ENCODE results near the gene SORBS2.
"Not testable (repeated sequence)": the region's sequence is repeated elsewhere in the genome, so short reads cannot be mapped to it uniquely, and the experiment has no call there.

The SORBS2 gene

DNA sequence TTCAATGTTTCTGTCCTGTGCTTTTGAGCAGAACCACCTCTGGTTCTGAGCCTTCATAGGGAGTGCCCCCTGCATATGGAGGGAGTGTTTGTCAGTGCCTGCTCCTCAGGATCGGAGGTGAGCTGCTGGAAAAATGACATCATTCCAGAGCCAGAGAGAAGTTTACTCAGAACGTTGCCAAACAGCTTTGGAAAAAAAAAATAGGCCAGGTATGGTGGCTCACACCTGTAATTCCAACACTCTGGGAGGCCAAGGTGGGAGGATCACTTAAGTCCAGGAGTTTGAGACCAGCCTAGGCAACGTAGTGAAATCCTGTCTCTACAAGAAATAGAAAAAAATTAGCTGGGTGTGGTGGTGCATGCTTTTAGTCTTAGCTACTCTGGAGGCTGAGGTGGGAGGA, 249.5 kb downstream of the SORBS2 start:
- TF ChIP-seq, protein P1, sequence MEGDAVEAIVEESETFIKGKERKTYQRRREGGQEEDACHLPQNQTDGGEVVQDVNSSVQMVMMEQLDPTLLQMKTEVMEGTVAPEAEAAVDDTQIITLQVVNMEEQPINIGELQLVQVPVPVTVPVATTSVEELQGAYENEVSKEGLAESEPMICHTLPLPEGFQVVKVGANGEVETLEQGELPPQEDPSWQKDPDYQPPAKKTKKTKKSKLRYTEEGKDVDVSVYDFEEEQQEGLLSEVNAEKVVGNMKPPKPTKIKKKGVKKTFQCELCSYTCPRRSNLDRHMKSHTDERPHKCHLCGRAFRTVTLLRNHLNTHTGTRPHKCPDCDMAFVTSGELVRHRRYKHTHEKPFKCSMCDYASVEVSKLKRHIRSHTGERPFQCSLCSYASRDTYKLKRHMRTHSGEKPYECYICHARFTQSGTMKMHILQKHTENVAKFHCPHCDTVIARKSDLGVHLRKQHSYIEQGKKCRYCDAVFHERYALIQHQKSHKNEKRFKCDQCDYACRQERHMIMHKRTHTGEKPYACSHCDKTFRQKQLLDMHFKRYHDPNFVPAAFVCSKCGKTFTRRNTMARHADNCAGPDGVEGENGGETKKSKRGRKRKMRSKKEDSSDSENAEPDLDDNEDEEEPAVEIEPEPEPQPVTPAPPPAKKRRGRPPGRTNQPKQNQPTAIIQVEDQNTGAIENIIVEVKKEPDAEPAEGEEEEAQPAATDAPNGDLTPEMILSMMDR (conservative IDR thresholded peaks at IDR 0.05) = no peak
- no peak overlapping the region for H3K27ac ChIP-seq

DNA sequence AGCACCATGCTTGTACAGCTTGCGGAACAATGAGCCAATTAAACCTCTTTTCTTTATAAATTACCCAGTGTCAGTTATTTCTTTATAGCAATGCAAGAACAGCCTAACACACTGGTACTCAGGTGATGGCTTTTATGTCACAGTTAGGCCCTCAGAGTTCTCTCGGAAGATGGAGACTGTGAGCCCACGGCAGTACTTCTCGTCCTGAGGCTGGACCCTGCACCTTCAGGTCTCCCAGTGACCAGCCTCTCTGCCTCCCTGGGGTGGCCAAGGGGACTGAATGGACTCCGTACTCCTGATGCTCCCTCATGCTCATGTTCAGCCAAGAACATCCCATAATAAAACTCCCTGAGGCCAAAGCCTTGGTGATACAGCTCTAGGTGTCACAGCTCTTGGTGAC, 251.7 kb downstream of the SORBS2 start:
- no peak overlapping the region for H3K27ac ChIP-seq

DNA sequence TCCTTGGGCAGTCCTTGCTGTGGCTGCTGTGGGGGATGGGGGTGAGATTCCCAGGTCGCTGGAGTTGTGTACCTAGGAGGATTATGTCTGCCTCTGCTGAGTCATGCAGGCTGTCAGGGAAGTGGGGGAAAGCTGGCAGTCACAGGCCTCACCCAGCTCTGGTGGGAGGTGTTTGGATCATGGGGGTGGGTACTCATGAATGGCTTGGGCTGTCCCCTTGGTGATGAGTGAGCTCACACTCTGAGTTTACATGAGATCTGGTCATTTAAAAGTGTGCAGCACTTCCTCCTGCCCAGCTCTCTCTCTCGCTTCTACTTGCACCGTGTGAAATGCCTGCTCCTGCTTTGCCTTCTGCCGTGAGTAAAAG, 252.1 kb downstream of the SORBS2 start:
- no peak overlapping the region for H3K27ac ChIP-seq
- TF ChIP-seq, protein P1 (conservative IDR thresholded peaks at IDR 0.05) = no peak

More for the DNA sequence above, 251.7 kb downstream of the SORBS2 start:
- TF ChIP-seq, protein P1 (conservative IDR thresholded peaks at IDR 0.05) = no peak

DNA sequence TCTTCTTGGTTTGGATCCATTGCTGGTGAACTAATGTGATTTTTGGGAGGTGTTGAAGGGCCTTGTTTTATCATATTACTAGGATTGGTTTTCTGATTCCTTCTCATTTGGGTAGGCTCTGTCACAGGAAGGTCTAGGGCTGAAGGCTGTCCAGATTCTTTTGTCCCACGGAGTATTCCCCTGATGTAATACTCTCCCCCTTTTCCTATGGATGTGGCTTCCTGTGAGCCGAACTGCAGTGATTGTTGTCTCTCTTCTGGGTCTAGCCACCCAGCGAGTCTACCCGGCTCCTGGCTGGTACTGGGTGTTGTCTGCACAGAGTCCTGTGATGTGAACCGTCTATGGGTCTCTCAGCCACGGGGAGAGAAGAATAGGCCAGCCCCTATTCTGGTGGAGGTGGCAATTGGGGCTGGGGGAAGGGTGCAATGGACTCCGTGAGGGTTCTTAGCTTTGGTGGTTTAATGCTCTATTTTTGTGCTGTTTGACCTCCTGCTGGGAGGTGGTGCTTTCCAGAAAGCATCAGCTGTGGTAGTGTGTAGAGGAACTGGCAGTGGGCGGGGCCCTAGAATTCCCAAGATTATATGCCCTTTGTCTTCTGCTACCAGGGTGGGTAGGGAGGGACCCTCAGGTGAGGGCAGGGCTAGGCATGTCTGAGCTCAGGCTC, 252.6 kb downstream of the SORBS2 start:
- H3K27ac ChIP-seq = not testable (repeated sequence)

DNA sequence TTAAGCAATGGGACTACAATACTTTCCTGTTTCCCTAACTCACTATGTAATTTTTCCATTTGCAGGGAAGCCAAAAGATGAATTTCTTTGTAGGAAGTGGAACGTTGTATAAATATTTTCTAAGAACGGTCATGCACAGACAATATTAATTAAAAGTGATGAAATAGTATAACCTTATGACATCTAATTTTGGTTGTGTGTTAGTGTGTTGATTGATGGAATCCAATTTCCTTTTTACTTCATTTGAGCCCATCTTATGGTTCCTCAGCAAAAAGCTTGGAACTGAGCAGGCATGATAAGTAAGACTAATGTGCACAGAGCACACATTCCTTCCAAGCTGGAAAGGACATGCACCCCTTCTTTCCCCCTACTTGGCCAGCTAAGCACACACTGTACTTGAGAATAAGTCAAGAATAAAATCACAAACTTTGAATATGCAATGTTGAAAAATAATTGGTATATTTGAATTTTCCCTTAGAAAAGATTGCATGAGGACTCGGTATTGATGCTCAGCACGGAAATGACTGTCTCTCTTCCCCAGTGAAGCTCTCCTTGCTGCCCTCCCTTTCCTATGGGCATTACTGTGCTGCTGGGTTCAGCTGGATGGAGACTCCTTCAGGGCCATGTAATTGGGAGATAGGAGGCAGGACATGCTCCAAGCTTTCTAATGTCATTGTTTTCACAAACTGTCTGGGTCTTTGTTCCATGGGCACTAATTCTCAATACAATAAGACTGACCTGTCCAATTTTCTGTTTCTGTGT, 257.4 kb downstream of the SORBS2 start:
- TF ChIP-seq, protein P1 (conservative IDR thresholded peaks at IDR 0.05) = no peak
- no peak overlapping the region for H3K27ac ChIP-seq

DNA sequence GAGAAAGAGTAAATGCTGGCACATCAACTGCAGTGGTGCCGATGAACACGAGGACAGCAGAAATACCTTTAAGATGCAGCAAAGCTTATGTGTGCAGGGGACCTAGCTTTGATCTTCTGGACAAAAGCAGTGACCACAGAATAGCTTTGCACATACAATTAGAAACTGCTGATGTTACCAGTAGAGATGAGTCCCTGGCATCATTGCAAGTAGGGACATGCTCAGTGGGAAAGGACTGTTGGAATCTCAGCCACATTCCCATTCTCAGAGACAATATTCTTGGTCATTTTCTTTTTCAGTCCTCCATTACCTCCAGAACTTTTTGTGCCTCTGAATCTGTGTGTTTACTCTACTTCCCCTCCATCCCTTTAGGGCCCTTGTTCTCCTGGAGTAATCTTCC, 259.7 kb downstream of the SORBS2 start:
- no peak overlapping the region for H3K27ac ChIP-seq
- TF ChIP-seq, protein P1 (conservative IDR thresholded peaks at IDR 0.05) = no peak

DNA sequence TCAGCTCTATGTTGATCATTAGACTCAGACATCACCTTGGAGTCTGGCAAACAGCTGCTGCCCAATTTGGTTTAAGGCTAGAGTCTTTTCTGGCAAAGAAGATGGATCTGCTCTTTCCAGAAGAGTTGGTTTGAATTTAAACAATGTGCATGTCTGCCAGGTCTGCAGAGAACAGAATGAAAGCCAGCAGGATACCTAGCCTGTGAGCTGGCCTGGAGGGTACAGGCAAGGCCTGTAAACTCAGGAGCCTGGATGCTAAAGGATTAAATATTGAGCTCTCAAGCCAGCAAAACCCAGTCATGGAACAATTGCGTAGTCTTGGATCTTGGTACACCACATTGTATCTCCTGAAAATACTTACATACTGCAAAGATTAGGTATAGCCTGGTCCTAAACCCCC, 261.1 kb downstream of the SORBS2 start:
- H3K27ac ChIP-seq = no peak overlapping the region
- TF ChIP-seq, protein P1 (conservative IDR thresholded peaks at IDR 0.05) = no peak

DNA sequence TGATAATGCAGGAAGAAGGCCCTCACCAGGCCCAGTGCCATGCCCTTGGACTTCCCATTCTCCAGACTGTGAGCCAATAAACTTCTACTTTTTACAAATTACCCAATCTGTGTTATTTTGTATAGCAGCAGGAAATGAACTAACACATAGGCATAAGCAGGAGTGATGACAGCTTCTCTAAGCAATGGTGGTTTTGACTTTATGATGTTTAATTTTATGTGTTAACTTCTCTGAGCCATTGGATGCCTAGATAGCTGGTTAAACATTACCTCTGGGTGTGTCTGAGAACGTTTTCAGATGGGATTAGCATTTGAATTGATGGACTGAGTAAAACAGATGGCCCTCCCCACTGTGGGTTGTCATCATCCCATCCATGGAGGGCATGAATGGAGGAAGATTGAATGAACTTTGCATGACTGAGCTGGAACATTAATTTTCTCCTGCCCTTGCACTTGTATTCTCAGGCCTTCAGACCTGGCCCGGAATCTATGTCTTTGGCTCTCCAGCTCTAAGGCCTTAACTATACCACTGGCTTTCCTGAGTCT, 262.8 kb downstream of the SORBS2 start:
- no peak overlapping the region for H3K27ac ChIP-seq
- TF ChIP-seq, protein P1 (conservative IDR thresholded peaks at IDR 0.05) = no peak

All from VCaP (cell line).